Peyer's patch (tissue), 4 donors: ENCODE data around the gene WASF3.

Experiments
- POLR2A ChIP-seq, 2 donors: fragments of 450-650 bp; IDR thresholded peaks; one replicate each; pipeline ENCODE4 v1.5.1; 2017; ENCODE audit warnings: antibody characterized with exemption in 2 of 2, mild to moderate bottlenecking in 2 of 2, moderate library complexity in 2 of 2
- TF ChIP-seq, protein P1 (sequence below), 6 experiments: fragments of 450-650 bp in 4 of 6; fragments of 200-600 bp in 2 of 6; sonication (generic) in 1 of 6; IDR thresholded peaks; one replicate each; pipeline ENCODE4 v1.5.1; 2017 to 2019; ENCODE audit warnings: antibody characterized with exemption in 6 of 6, mild to moderate bottlenecking in 3 of 6, moderate library complexity in 1 of 6

DNA sequence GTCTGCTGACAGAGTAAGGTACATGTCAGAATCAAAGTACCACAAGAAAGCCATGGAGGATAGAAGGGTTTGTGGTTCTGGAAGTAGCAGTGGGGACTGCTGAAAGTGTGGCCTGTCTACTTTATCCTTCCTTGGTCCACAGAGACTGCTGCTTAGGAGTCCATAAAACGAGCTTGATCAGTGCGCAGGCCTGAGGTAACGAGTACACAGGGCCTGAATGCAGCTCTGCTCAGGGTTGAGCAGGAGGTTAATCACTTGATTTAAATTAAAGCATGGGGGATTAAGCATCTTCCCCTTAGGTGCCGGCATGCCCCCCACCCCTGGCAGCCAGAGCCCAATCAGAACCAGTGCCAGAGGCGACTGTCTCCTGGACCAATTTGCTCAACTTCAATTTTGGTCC lies 34.9 kb upstream of the WASF3 start:
- TF ChIP-seq, protein P1, sequence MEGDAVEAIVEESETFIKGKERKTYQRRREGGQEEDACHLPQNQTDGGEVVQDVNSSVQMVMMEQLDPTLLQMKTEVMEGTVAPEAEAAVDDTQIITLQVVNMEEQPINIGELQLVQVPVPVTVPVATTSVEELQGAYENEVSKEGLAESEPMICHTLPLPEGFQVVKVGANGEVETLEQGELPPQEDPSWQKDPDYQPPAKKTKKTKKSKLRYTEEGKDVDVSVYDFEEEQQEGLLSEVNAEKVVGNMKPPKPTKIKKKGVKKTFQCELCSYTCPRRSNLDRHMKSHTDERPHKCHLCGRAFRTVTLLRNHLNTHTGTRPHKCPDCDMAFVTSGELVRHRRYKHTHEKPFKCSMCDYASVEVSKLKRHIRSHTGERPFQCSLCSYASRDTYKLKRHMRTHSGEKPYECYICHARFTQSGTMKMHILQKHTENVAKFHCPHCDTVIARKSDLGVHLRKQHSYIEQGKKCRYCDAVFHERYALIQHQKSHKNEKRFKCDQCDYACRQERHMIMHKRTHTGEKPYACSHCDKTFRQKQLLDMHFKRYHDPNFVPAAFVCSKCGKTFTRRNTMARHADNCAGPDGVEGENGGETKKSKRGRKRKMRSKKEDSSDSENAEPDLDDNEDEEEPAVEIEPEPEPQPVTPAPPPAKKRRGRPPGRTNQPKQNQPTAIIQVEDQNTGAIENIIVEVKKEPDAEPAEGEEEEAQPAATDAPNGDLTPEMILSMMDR (IDR thresholded peaks at IDR 0.05): no peak
- TF ChIP-seq POLR2A (IDR thresholded peaks at IDR 0.05): no peak
